ENCODE results near the gene NFYA.
A peak's percentile ranks its signal among the peaks of the same experiment; 100 is the strongest.

Gene NFYA

DNA sequence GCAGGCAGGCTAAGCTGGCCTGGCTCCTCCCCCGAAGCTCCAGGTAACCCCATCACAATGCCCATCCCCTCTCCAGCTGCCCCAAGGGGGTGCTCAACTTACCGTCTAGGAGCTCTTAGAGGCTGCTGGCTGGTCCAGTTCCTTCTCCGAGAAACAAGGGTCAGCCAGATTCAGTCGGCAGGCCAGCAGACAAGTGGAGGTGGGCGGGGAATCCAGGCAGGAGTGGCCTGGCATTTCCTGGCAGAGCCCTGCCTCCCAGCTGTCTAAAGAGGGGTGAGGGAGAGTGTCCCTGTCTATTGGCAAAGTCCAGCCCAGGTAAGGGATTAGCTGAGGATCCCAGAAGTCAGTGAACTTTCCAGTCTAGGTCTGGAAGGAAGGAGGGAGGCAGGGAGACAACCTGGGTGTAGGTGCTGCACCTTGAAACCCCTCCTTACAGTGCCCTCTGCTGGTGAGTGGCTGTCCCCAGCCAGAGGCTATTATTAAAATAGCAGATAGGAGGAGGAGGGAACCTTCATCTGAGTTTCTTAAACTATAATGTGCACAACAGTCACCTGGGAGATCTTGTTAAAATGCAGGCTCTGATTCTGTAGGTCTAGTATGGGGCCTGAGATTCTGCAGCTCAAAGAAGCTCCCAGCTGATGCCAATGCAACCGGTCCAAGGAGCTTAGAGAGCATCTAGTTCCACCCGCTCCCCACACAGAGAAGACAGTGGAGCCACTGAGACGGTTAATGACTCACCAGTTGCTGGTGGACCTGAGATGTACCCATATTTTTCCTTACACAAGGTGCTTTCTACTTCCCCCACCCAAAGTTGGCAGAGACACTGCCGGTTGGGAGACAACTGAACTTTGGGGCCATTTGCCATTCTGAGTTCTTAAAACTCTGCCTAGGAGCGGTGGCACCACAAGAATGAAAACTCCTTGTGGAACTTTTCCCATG, 33.4 kb upstream of the NFYA start, which contains the start of gene UNC5CL:
Gene UNC5CL, minus strand, starts transcription at position 162 of the 939 bp plus-strand sequence. CDS start 4,147 bp downstream, outside the sequence.
- H3K4me1 Mint-ChIP-seq = no peaks in the 10 kb centered on the region
- H3K4me3 Mint-ChIP-seq = no peak within 1 kb of the TSS
- no peak for ATAC-seq (replicated peaks; ENCODE audit: extremely low read depth, poor library complexity, severe bottlenecking)
- no peaks in the 10 kb centered on the region for H3K27me3 Mint-ChIP-seq
- peak; percentile 23 to 27 for DNase-seq (ENCODE audit: low spot score in 2 of 2)
- H3K36me3 Mint-ChIP-seq (ENCODE audit: insufficient read depth) = no peaks in the 10 kb centered on the region
- no peaks in the 10 kb centered on the region for H3K9me3 Mint-ChIP-seq
- H3K27ac Mint-ChIP-seq (ENCODE audit: low read depth) = no peak within 1 kb of the TSS

- no peaks in the 10 kb centered on the region for H3K36me3 Mint-ChIP-seq (ENCODE audit: insufficient read depth)
- H3K4me1 Mint-ChIP-seq = no peaks in the 10 kb centered on the region
- H3K4me3 Mint-ChIP-seq = no peak overlapping the region
- H3K27ac Mint-ChIP-seq (ENCODE audit: low read depth) = no peak overlapping the region
- H3K27me3 Mint-ChIP-seq = no peaks in the 10 kb centered on the region
- no peaks in the 10 kb centered on the region for H3K9me3 Mint-ChIP-seq
- DNase-seq (ENCODE audit: low spot score in 2 of 2) (no peak), ATAC-seq (replicated peaks; ENCODE audit: extremely low read depth, poor library complexity, severe bottlenecking) (no peak)
Observed at GRCh38 chr6:41040101-41040939, 32.5 kb upstream of the NFYA start.

DNA sequence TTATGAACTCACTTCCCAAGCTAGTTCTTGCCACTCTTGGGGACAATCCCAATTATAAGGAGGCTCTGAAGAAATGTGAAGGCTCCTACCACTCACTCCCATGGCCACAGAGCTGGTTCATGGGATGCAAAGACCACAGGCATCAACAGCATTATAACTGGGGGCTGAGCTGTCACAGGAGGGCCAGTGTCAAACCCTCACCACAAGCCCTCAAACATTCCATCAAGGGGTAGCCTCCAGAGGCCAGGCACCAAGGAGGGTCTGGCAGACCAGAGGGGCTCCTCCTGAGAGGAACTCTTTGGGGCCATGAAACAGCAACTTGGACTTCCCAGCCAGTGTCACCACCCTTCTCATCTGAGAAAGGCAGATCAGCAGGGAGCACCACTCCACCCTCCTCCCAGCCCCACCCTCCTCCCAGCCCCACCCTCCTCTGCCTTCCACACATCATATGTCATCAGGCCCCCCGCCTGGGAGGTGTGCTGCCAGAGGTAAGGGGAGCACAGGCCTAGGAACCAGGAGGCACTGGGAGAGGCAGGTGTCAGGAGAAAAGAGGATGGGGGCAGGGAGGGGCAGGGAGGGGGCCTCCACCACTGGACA, 31.7 kb upstream of the NFYA start:
- no peaks in the 10 kb centered on the region for H3K27me3 Mint-ChIP-seq
- no peaks in the 10 kb centered on the region for H3K4me1 Mint-ChIP-seq
- ATAC-seq (replicated peaks; ENCODE audit: extremely low read depth, poor library complexity, severe bottlenecking) = no peak
- H3K9me3 Mint-ChIP-seq = no peaks in the 10 kb centered on the region
- H3K27ac Mint-ChIP-seq (ENCODE audit: low read depth) = no peak overlapping the region
- no peak overlapping the region for H3K4me3 Mint-ChIP-seq
- H3K36me3 Mint-ChIP-seq (ENCODE audit: insufficient read depth) = no peaks in the 10 kb centered on the region
- no peak for DNase-seq (ENCODE audit: low spot score in 2 of 2)

- Mint-ChIP-seq H3K4me1 (no peaks in the 10 kb centered on the region), H3K27ac (ENCODE audit: low read depth) (peak within 1 kb of the TSS; percentile 47), H3K36me3 (ENCODE audit: insufficient read depth) (no peaks in the 10 kb centered on the region), H3K27me3 (no peaks in the 10 kb centered on the region), H3K4me3 (no peak within 1 kb of the TSS), H3K9me3 (no peaks in the 10 kb centered on the region)
- DNase-seq (ENCODE audit: low spot score in 2 of 2) (no peak), ATAC-seq (replicated peaks; ENCODE audit: extremely low read depth, poor library complexity, severe bottlenecking) (no peak)
Observed at GRCh38 chr6:41042226-41043055, 30.3 kb upstream of the NFYA start, which contains the start of gene TSPO2. TSS of gene TSPO2 (plus strand) at chr6:41042467. CDS start at chr6:41042986, 519 bp downstream.

DNA sequence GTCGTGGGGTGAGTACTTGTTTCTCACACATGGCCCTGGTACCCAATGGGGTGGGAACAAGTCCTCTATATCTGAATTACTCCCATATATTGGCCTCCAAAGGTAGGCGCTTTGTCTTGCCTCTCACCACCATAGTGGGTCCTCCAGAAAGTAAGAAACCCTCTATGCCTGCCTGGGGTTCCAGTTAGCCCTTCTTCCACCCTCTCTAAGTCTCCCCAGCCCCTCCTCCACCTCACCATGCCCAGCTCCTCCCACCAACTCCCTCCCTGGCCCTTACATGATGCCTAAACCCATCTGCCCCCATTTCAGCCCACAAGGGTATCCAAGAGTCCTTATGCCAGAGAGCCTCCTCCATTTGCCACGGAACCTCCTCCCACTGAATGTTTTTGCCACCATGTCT, 29.6 kb upstream of the NFYA start:
- no peak overlapping the region for H3K4me3 Mint-ChIP-seq
- DNase-seq (ENCODE audit: low spot score in 2 of 2) (no peak), ATAC-seq (replicated peaks; ENCODE audit: extremely low read depth, poor library complexity, severe bottlenecking) (no peak)
- H3K27ac Mint-ChIP-seq (ENCODE audit: low read depth) = no peak overlapping the region
- no peaks in the 10 kb centered on the region for H3K9me3 Mint-ChIP-seq
- no peaks in the 10 kb centered on the region for H3K27me3 Mint-ChIP-seq
- H3K36me3 Mint-ChIP-seq (ENCODE audit: insufficient read depth) = no peaks in the 10 kb centered on the region
- no peaks in the 10 kb centered on the region for H3K4me1 Mint-ChIP-seq

DNA sequence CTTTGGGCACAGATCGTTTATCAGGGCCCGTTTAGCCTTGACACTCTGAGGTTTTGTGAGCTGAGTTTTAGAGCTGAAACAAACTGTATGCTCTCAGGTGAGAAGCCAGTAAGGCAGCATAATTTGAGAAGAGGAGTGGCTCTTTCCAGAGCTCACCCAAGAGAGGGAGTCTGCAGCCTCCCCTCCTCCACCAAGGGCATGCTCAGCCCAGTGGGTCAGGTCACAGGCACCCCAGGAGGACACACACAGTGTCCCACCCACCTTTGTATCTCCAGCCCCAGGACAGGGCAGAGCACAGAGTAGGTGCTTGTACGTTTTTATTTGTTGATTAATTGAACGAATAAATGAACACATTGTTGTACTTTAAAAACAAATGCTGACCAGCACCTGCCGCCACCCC, 27.1 kb upstream of the NFYA start:
- no peak for DNase-seq (ENCODE audit: low spot score in 2 of 2)
- Mint-ChIP-seq H3K27me3 (no peaks in the 10 kb centered on the region), H3K36me3 (ENCODE audit: insufficient read depth) (no peaks in the 10 kb centered on the region), H3K4me3 (no peak overlapping the region), H3K9me3 (no peaks in the 10 kb centered on the region), H3K27ac (ENCODE audit: low read depth) (no peak overlapping the region), H3K4me1 (no peaks in the 10 kb centered on the region)
- ATAC-seq (replicated peaks; ENCODE audit: extremely low read depth, poor library complexity, severe bottlenecking) = no peak

DNA sequence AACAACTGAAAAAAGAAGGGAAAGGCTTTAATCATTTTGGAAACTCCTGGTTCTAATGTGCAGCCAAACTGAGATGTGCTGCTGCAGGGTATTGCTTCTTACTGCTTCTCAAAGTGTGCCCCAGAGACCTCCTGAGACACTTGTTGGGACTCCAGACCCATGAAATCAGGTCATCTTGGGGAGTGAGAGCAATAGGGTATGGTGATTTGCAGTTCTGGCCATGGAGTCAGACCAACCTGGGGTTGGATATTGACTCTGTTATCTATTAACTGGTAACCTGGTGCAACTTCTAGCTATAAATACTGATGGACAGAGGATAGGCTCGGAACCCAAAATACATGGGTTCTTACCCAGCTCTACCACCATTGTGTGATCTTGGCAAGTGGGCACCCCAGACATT, 26.7 kb upstream of the NFYA start:
- no peak overlapping the region for H3K27ac Mint-ChIP-seq (ENCODE audit: low read depth)
- no peaks in the 10 kb centered on the region for H3K27me3 Mint-ChIP-seq
- ATAC-seq (replicated peaks; ENCODE audit: extremely low read depth, poor library complexity, severe bottlenecking) (no peak), DNase-seq (ENCODE audit: low spot score in 2 of 2) (no peak)
- H3K4me3 Mint-ChIP-seq = no peak overlapping the region
- H3K9me3 Mint-ChIP-seq = no peaks in the 10 kb centered on the region
- H3K36me3 Mint-ChIP-seq (ENCODE audit: insufficient read depth) = no peaks in the 10 kb centered on the region
- H3K4me1 Mint-ChIP-seq = no peaks in the 10 kb centered on the region

- H3K4me3 Mint-ChIP-seq = no peak overlapping the region
- H3K27ac Mint-ChIP-seq (ENCODE audit: low read depth) = no peak overlapping the region
- H3K36me3 Mint-ChIP-seq (ENCODE audit: insufficient read depth) = no peaks in the 10 kb centered on the region
- DNase-seq (ENCODE audit: low spot score in 2 of 2) (no peak), ATAC-seq (replicated peaks; ENCODE audit: extremely low read depth, poor library complexity, severe bottlenecking) (no peak)
- H3K27me3 Mint-ChIP-seq = no peaks in the 10 kb centered on the region
- H3K4me1 Mint-ChIP-seq = peaks cover 7% of the 10 kb centered on the region
- no peaks in the 10 kb centered on the region for H3K9me3 Mint-ChIP-seq
Observed at GRCh38 chr6:41047306-41047705, 25.5 kb upstream of the NFYA start.

GRCh38 chr6:41047745-41048732, 24.7 kb upstream of the NFYA start:
- H3K9me3 Mint-ChIP-seq = no peaks in the 10 kb centered on the region
- H3K27me3 Mint-ChIP-seq = no peaks in the 10 kb centered on the region
- peaks cover 12% of the 10 kb centered on the region for H3K4me1 Mint-ChIP-seq

GRCh38 chr6:41049521-41049920, 23.3 kb upstream of the NFYA start:
- Mint-ChIP-seq H3K36me3 (ENCODE audit: insufficient read depth) (peaks cover 2% of the 10 kb centered on the region), H3K27ac (ENCODE audit: low read depth) (no peak overlapping the region), H3K4me1 (peaks cover 12% of the 10 kb centered on the region), H3K27me3 (no peaks in the 10 kb centered on the region), H3K9me3 (no peaks in the 10 kb centered on the region), H3K4me3 (no peak overlapping the region)
- DNase-seq (ENCODE audit: low spot score in 2 of 2) = no peak
- no peak for ATAC-seq (replicated peaks; ENCODE audit: extremely low read depth, poor library complexity, severe bottlenecking)

More at GRCh38 chr6:41047745-41048732, 24.7 kb upstream of the NFYA start:
- no peaks in the 10 kb centered on the region for H3K36me3 Mint-ChIP-seq (ENCODE audit: insufficient read depth)
- ATAC-seq (replicated peaks; ENCODE audit: extremely low read depth, poor library complexity, severe bottlenecking) = no peak
- no peak overlapping the region for H3K4me3 Mint-ChIP-seq
- no peak for DNase-seq (ENCODE audit: low spot score in 2 of 2)
- no peak overlapping the region for H3K27ac Mint-ChIP-seq (ENCODE audit: low read depth)

- no peaks in the 10 kb centered on the region for H3K27me3 Mint-ChIP-seq
- DNase-seq (ENCODE audit: low spot score in 2 of 2) (no peak), ATAC-seq (replicated peaks; ENCODE audit: extremely low read depth, poor library complexity, severe bottlenecking) (no peak)
- no peak overlapping the region for H3K27ac Mint-ChIP-seq (ENCODE audit: low read depth)
- peaks cover 3% of the 10 kb centered on the region for H3K36me3 Mint-ChIP-seq (ENCODE audit: insufficient read depth)
- no peak overlapping the region for H3K4me3 Mint-ChIP-seq
- peaks cover 12% of the 10 kb centered on the region for H3K4me1 Mint-ChIP-seq
- no peaks in the 10 kb centered on the region for H3K9me3 Mint-ChIP-seq
Observed at GRCh38 chr6:41049955-41050354, 22.8 kb upstream of the NFYA start.
